ENCODE results near the gene PKHD1.

- no peak for TF ChIP-seq POLR2A (IDR thresholded peaks at IDR 0.05)
- TF ChIP-seq, protein P1, sequence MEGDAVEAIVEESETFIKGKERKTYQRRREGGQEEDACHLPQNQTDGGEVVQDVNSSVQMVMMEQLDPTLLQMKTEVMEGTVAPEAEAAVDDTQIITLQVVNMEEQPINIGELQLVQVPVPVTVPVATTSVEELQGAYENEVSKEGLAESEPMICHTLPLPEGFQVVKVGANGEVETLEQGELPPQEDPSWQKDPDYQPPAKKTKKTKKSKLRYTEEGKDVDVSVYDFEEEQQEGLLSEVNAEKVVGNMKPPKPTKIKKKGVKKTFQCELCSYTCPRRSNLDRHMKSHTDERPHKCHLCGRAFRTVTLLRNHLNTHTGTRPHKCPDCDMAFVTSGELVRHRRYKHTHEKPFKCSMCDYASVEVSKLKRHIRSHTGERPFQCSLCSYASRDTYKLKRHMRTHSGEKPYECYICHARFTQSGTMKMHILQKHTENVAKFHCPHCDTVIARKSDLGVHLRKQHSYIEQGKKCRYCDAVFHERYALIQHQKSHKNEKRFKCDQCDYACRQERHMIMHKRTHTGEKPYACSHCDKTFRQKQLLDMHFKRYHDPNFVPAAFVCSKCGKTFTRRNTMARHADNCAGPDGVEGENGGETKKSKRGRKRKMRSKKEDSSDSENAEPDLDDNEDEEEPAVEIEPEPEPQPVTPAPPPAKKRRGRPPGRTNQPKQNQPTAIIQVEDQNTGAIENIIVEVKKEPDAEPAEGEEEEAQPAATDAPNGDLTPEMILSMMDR (IDR thresholded peaks at IDR 0.05) = no peak
Measured at GRCh38 chr6:51625566-51625965, 461.8 kb downstream of the PKHD1 start.

Measured in body of pancreas (tissue), 4 donors.